ENCODE results near the gene RERG.
A peak's percentile ranks its signal among the peaks of the same experiment; 100 is the strongest.

The RERG gene, protein sequence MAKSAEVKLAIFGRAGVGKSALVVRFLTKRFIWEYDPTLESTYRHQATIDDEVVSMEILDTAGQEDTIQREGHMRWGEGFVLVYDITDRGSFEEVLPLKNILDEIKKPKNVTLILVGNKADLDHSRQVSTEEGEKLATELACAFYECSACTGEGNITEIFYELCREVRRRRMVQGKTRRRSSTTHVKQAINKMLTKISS

DNA sequence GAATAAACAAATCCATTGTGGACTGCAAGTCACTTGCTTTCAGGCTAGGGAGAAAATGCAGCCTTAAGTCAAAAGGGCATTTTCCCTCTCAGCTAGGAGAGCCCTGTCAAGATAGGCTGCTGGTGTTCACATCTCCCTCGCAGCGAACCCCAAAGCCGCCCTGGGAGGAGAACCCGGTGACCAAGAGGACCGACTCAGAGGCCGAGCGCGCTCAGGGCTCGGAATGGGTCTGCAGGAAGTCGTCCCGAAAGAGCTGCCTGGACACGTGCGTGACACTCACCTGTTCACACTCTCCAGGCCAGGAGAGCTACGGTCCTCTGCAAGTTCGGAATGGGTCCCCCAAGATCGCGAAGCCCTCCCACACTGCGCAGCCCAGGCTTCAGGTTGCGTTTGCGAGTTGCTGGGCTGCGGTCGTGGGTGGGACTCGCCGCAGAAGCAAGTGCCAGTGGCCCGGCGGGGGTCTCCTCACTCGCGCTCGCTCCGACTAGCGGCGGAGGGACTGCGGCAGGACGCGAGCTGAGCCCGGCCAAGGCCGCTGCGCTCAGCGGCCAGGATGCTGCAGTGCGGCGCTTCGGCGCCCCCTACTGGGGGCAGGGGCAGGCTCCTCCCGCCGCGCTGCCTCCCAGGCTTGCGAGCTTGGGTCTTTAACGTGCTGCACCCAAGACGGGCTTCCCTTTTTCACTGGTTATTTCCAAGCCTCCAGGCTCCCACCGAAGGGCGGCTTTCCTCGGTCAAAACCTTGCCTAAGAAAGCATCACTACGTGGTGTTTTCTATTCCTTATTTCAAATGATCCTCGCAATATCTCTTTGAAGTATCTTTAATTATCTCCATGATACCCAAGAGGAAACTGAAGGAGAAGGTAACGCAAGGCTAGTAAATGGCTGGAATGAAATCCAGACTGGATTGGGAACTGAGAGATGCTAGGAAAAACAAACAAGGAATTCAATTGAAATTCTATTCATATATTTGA lies at the start of gene RERG:
Gene RERG (minus strand): TSS at position 503 of the 971 bp plus-strand sequence. CDS start 3,928 bp downstream, outside the sequence.
- Histone ChIP-seq H3K36me3 (ENCODE audit: control insufficient read depth, insufficient read depth, low read length) (no peaks in the 10 kb centered on the region), H3K27ac (ENCODE audit: low read length) (no peak within 1 kb of the TSS), H3K4me1 (ENCODE audit: control insufficient read depth, insufficient read depth, low read length) (no peaks in the 10 kb centered on the region), H3K27me3 (ENCODE audit: control insufficient read depth, insufficient read depth, low read length) (no peaks in the 10 kb centered on the region; the same call in 1 of the 2 replicates), H3K4me3 (ENCODE audit: low read length) (peak within 1 kb of the TSS; percentile 35; the same call in 1 of the 2 replicates), H3K9me3 (ENCODE audit: control insufficient read depth, insufficient read depth, low read length) (no peaks in the 10 kb centered on the region)
- peak; percentile 84 for DNase-seq (ENCODE audit: low read depth, low spot score)
- no CpG with 5 or more reads among the region's 55 CpGs for WGBS (ENCODE audit: insufficient coverage, insufficient read length)

GRCh38 chr12:15270591-15270990 lies 49.4 kb upstream of the RERG start:
- no peaks in the 10 kb centered on the region for H3K9me3 ChIP-seq (ENCODE audit: control insufficient read depth, insufficient read depth, low read length)
- H3K27me3 ChIP-seq (ENCODE audit: control insufficient read depth, insufficient read depth, low read length), result no peaks in the 10 kb centered on the region
- no peaks in the 10 kb centered on the region for H3K4me1 ChIP-seq (ENCODE audit: control insufficient read depth, insufficient read depth, low read length)
- no peak for DNase-seq (ENCODE audit: low read depth, low spot score)
- H3K36me3 ChIP-seq (ENCODE audit: control insufficient read depth, insufficient read depth, low read length), result no peaks in the 10 kb centered on the region
- WGBS (ENCODE audit: insufficient coverage, insufficient read length), result no CpG with 5 or more reads among the region's 4 CpGs
- H3K4me3 ChIP-seq (ENCODE audit: low read length), result no peak overlapping the region
- H3K27ac ChIP-seq (ENCODE audit: low read length), result no peak overlapping the region

GRCh38 chr12:15268927-15269552 lies 47.8 kb upstream of the RERG start:
- H3K27me3 ChIP-seq (ENCODE audit: control insufficient read depth, insufficient read depth, low read length), result no peaks in the 10 kb centered on the region
- no peak overlapping the region for H3K27ac ChIP-seq (ENCODE audit: low read length)
- no peaks in the 10 kb centered on the region for H3K9me3 ChIP-seq (ENCODE audit: control insufficient read depth, insufficient read depth, low read length)
- H3K4me1 ChIP-seq (ENCODE audit: control insufficient read depth, insufficient read depth, low read length), result no peaks in the 10 kb centered on the region
- WGBS (ENCODE audit: insufficient coverage, insufficient read length), result no CpG with 5 or more reads among the region's 2 CpGs
- peak; percentile 13 for DNase-seq (ENCODE audit: low read depth, low spot score)
- H3K4me3 ChIP-seq (ENCODE audit: low read length), result no peak overlapping the region
- no peaks in the 10 kb centered on the region for H3K36me3 ChIP-seq (ENCODE audit: control insufficient read depth, insufficient read depth, low read length)

- no CpG with 5 or more reads among the region's 1 CpG for WGBS (ENCODE audit: insufficient coverage, insufficient read length)
Observed at GRCh38 chr12:15268309-15268708, 47.1 kb upstream of the RERG start.

DNA sequence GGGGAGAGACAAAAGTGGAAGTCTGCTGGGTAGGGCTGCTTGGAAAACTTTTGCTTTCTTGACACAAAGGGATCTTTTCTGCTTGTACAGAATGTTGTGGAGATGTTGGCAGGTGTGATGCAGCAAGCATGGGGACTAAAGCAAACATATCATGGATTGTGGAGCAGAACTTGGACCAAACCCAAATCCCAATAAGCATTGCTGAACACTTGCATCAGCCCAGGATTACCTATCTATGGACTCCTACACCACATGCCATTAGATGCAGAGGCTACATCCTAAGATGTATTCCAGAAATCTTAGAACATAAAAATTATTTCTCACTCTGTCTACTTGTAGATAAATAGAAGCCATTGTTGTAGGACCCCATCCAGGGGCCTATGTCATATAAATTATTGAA lies 44.7 kb upstream of the RERG start:
- H3K27ac ChIP-seq (ENCODE audit: low read length), result no peak overlapping the region
- H3K9me3 ChIP-seq (ENCODE audit: control insufficient read depth, insufficient read depth, low read length), result no peaks in the 10 kb centered on the region
- H3K27me3 ChIP-seq (ENCODE audit: control insufficient read depth, insufficient read depth, low read length), result no peaks in the 10 kb centered on the region
- DNase-seq (ENCODE audit: low read depth, low spot score), result no peak
- no peaks in the 10 kb centered on the region for H3K4me1 ChIP-seq (ENCODE audit: control insufficient read depth, insufficient read depth, low read length)
- H3K36me3 ChIP-seq (ENCODE audit: control insufficient read depth, insufficient read depth, low read length), result no peaks in the 10 kb centered on the region
- no peak overlapping the region for H3K4me3 ChIP-seq (ENCODE audit: low read length)

More at GRCh38 chr12:15268309-15268708, 47.1 kb upstream of the RERG start:
- Histone ChIP-seq H3K36me3 (ENCODE audit: control insufficient read depth, insufficient read depth, low read length) (no peaks in the 10 kb centered on the region), H3K27ac (ENCODE audit: low read length) (no peak overlapping the region), H3K4me3 (ENCODE audit: low read length) (no peak overlapping the region), H3K27me3 (ENCODE audit: control insufficient read depth, insufficient read depth, low read length) (no peaks in the 10 kb centered on the region), H3K9me3 (ENCODE audit: control insufficient read depth, insufficient read depth, low read length) (no peaks in the 10 kb centered on the region), H3K4me1 (ENCODE audit: control insufficient read depth, insufficient read depth, low read length) (no peaks in the 10 kb centered on the region)
- DNase-seq (ENCODE audit: low read depth, low spot score), result no peak

- H3K27me3 ChIP-seq (ENCODE audit: control insufficient read depth, insufficient read depth, low read length), result no peaks in the 10 kb centered on the region
- H3K4me1 ChIP-seq (ENCODE audit: control insufficient read depth, insufficient read depth, low read length), result peaks cover 2% of the 10 kb centered on the region; the same call in 1 of the 2 replicates
- no peak overlapping the region for H3K27ac ChIP-seq (ENCODE audit: low read length)
- no peak overlapping the region for H3K4me3 ChIP-seq (ENCODE audit: low read length)
- H3K36me3 ChIP-seq (ENCODE audit: control insufficient read depth, insufficient read depth, low read length), result no peaks in the 10 kb centered on the region
- DNase-seq (ENCODE audit: low read depth, low spot score), result no peak
- WGBS (ENCODE audit: insufficient coverage, insufficient read length), result no CpG with 5 or more reads among the region's 4 CpGs
- no peaks in the 10 kb centered on the region for H3K9me3 ChIP-seq (ENCODE audit: control insufficient read depth, insufficient read depth, low read length)
Observed at GRCh38 chr12:15256761-15257160, 35.5 kb upstream of the RERG start.

DNA sequence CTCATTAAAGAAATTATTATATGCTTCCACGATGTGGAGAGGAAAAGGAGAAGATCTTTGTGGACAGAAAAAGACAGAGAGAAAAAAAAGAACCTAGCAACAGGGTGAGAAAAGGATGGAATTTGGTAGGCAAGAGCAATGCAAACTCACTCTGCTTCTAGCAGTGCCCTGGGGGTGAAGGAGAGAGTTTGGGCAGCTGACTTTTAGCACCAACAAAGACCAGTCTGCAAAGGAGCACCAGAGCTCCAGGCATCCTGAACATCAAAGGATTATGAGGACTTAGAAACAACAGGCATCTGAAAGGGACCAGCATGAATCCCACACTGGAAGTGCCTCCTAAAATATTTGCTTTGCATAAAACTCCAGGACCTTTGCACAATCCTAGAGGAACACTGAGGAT lies 32.8 kb upstream of the RERG start:
- H3K27ac ChIP-seq (ENCODE audit: low read length), result no peak overlapping the region
- WGBS (ENCODE audit: insufficient coverage, insufficient read length), result no CpG with 5 or more reads among the region's 1 CpG
- DNase-seq (ENCODE audit: low read depth, low spot score), result no peak
- no peaks in the 10 kb centered on the region for H3K36me3 ChIP-seq (ENCODE audit: control insufficient read depth, insufficient read depth, low read length)
- no peak overlapping the region for H3K4me3 ChIP-seq (ENCODE audit: low read length)
- H3K4me1 ChIP-seq (ENCODE audit: control insufficient read depth, insufficient read depth, low read length), result peaks cover 2% of the 10 kb centered on the region; the same call in 1 of the 2 replicates
- no peaks in the 10 kb centered on the region for H3K27me3 ChIP-seq (ENCODE audit: control insufficient read depth, insufficient read depth, low read length)
- H3K9me3 ChIP-seq (ENCODE audit: control insufficient read depth, insufficient read depth, low read length), result no peaks in the 10 kb centered on the region

DNA sequence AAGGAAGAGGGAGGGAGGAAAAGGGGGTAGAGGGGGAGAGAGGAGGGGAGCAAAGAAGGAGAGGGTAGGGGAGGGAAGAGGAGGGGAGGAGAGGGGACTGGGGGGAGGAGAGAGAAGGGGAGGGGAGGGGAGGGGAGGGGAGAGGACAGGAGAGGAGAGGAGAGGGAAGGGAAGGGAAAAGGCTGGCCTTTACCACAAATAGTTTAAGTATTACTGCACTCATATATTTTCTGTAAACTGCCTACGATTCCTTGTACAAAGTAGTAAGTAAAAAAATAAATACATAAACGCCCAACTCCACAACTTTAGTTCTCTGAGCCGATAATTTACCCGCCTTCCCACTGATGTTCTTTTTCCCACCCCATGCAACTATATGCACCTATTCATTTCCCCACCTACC lies 23.7 kb upstream of the RERG start:
- H3K27me3 ChIP-seq (ENCODE audit: control insufficient read depth, insufficient read depth, low read length), result no peaks in the 10 kb centered on the region
- no peaks in the 10 kb centered on the region for H3K4me1 ChIP-seq (ENCODE audit: control insufficient read depth, insufficient read depth, low read length)
- H3K27ac ChIP-seq (ENCODE audit: low read length), result no peak overlapping the region
- no peak for DNase-seq (ENCODE audit: low read depth, low spot score)
- H3K4me3 ChIP-seq (ENCODE audit: low read length), result no peak overlapping the region
- H3K36me3 ChIP-seq (ENCODE audit: control insufficient read depth, insufficient read depth, low read length), result no peaks in the 10 kb centered on the region
- no peaks in the 10 kb centered on the region for H3K9me3 ChIP-seq (ENCODE audit: control insufficient read depth, insufficient read depth, low read length)
- WGBS (ENCODE audit: insufficient coverage, insufficient read length), result 100% methylated on average over 1 of the region's 4 CpGs

GRCh38 chr12:15244341-15244740 lies 23.1 kb upstream of the RERG start:
- Histone ChIP-seq H3K9me3 (ENCODE audit: control insufficient read depth, insufficient read depth, low read length) (no peaks in the 10 kb centered on the region), H3K36me3 (ENCODE audit: control insufficient read depth, insufficient read depth, low read length) (no peaks in the 10 kb centered on the region), H3K27me3 (ENCODE audit: control insufficient read depth, insufficient read depth, low read length) (no peaks in the 10 kb centered on the region), H3K27ac (ENCODE audit: low read length) (no peak overlapping the region), H3K4me3 (ENCODE audit: low read length) (no peak overlapping the region), H3K4me1 (ENCODE audit: control insufficient read depth, insufficient read depth, low read length) (no peaks in the 10 kb centered on the region)
- WGBS (ENCODE audit: insufficient coverage, insufficient read length), result no CpG with 5 or more reads among the region's 2 CpGs
- DNase-seq (ENCODE audit: low read depth, low spot score), result no peak

- WGBS (ENCODE audit: insufficient coverage, insufficient read length), result 100% methylated on average over 1 of the region's 3 CpGs
- Histone ChIP-seq H3K4me1 (ENCODE audit: control insufficient read depth, insufficient read depth, low read length) (no peaks in the 10 kb centered on the region), H3K27me3 (ENCODE audit: control insufficient read depth, insufficient read depth, low read length) (no peaks in the 10 kb centered on the region), H3K27ac (ENCODE audit: low read length) (no peak overlapping the region), H3K36me3 (ENCODE audit: control insufficient read depth, insufficient read depth, low read length) (no peaks in the 10 kb centered on the region), H3K9me3 (ENCODE audit: control insufficient read depth, insufficient read depth, low read length) (no peaks in the 10 kb centered on the region), H3K4me3 (ENCODE audit: low read length) (no peak overlapping the region)
- no peak for DNase-seq (ENCODE audit: low read depth, low spot score)
Observed at GRCh38 chr12:15243102-15243501, 21.9 kb upstream of the RERG start.
